SH-SY5Y (cell line): ENCODE data around the gene STXBP6.

Source experiments
- GATA2 ChIP-seq: IDR thresholded peaks from 2 replicates; pipeline ENCODE4 v1.6.1; 2011; ENCODE audit warnings: mild to moderate bottlenecking, low read depth, low read length
- GATA3 ChIP-seq: IDR thresholded peaks from 2 replicates; pipeline ENCODE4 v1.6.1; 2011; ENCODE audit warnings: low read depth, mild to moderate bottlenecking, low read length, moderate library complexity

DNA sequence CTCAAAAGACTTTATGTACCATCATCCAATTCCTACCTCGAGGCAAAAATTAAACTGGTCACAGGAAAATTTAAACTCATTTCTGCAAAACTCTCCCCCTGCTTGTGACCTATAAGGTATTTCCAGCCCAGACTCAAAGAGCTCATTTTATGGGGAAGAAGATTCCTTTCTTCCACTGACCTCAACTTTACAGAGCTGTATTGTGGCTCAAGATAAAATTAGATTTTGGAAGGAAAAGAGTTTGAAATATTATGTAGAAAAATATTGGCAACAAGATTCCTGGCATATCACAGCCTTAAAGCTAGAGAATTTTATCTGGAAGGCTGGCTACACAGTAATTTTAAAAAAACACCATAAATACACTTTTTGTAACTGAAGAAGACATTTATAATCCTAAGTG, 91.7 kb downstream of the STXBP6 start:
- TF ChIP-seq GATA2 (no peak), GATA3 (no peak)
